SK-N-SH (cell line): ENCODE measurements around the gene STON1.
"Not testable (repeated sequence)": the region's sequence is repeated elsewhere in the genome, so short reads cannot be mapped to it uniquely, and the experiment has no call there.

Source experiments
- CHD2 ChIP-seq: fragments of 150-350 bp; IDR thresholded peaks from 2 replicates; pipeline ENCODE4 v1.6.1; 2018; ENCODE audit warnings: low read length; ENCODE audit not compliant: partially characterized antibody
- EP300 ChIP-seq, 2 experiments: IDR thresholded peaks; 2 replicates each; pipeline versions ENCODE4 v1.4.0 to v1.6.1; 2012; ENCODE audit warnings: borderline replicate concordance in 1 of 2, low read depth in 1 of 2, low read length in 1 of 2
- POLR2AphosphoS5 ChIP-seq: IDR thresholded peaks from 2 replicates; pipeline ENCODE4 v1.6.1; 2012; ENCODE audit warnings: low read depth, low read length
- RCOR1 ChIP-seq: fragments of 150-350 bp; IDR thresholded peaks from 2 replicates; pipeline ENCODE4 v1.6.1; 2017; ENCODE audit warnings: antibody characterized with exemption, low read length
- SIN3A ChIP-seq: IDR thresholded peaks from 2 replicates; pipeline ENCODE4 v1.6.1; 2012; ENCODE audit warnings: low read depth, mild to moderate bottlenecking, low read length, moderate library complexity, borderline replicate concordance
- TEAD4 ChIP-seq: IDR thresholded peaks from 2 replicates; pipeline ENCODE4 v1.4.0; 2012; ENCODE audit warnings: mild to moderate bottlenecking, borderline replicate concordance; ENCODE audit not compliant: insufficient read depth
- YY1 ChIP-seq: IDR thresholded peaks from 2 replicates; pipeline ENCODE4 v1.4.0; 2012; ENCODE audit warnings: low read depth, mild to moderate bottlenecking
- TF ChIP-seq, protein P1 (sequence below): fragments of 200-600 bp; sonication (generic); IDR thresholded peaks from 2 replicates; pipeline ENCODE4 v1.6.1; 2017; ENCODE audit warnings: antibody characterized with exemption, mild to moderate bottlenecking, moderate library complexity

DNA sequence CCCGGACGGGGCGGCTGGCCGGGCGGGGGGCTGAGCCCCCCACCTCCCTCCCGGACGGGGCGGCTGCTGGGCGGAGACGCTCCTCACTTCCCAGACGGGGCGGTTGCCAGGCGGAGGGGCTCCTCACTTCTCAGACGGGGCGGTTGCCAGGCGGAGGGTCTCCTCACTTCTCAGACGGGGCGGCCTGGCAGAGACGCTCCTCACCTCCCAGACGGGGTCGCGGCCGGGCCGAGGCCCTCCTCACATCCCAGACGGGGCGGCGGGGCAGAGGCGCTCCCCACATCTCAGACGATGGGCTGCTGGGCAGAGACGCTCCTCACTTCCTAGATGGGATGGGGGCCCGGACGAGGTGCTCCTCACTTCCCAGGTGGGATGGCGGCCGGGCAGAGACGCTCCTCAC lies 84.6 kb downstream of the STON1 start:
- not testable (repeated sequence) for TF ChIP-seq EP300 (IDR thresholded peaks at IDR 0.05; ENCODE audit: borderline replicate concordance in 1 of 2, low read depth in 1 of 2, low read length in 1 of 2); POLR2AphosphoS5; SIN3A; RCOR1; CHD2; YY1; TEAD4
- TF ChIP-seq, protein P1, sequence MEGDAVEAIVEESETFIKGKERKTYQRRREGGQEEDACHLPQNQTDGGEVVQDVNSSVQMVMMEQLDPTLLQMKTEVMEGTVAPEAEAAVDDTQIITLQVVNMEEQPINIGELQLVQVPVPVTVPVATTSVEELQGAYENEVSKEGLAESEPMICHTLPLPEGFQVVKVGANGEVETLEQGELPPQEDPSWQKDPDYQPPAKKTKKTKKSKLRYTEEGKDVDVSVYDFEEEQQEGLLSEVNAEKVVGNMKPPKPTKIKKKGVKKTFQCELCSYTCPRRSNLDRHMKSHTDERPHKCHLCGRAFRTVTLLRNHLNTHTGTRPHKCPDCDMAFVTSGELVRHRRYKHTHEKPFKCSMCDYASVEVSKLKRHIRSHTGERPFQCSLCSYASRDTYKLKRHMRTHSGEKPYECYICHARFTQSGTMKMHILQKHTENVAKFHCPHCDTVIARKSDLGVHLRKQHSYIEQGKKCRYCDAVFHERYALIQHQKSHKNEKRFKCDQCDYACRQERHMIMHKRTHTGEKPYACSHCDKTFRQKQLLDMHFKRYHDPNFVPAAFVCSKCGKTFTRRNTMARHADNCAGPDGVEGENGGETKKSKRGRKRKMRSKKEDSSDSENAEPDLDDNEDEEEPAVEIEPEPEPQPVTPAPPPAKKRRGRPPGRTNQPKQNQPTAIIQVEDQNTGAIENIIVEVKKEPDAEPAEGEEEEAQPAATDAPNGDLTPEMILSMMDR, result not testable (repeated sequence)
